NT2/D1 (cell line): ENCODE data around the gene RABEP2.

Experiments used
- SUZ12 ChIP-seq: IDR thresholded peaks from 2 replicates; pipeline ENCODE4 v1.6.1; 2011; ENCODE audit not compliant: insufficient read length, insufficient read depth; ENCODE audit errors: extremely low read depth
- YY1 ChIP-seq: IDR thresholded peaks from 2 replicates; pipeline ENCODE4 v1.6.1; 2011; ENCODE audit not compliant: insufficient read length, insufficient read depth

GRCh38 chr16:28872952-28873351 is 52.1 kb downstream of the RABEP2 start:
- TF ChIP-seq SUZ12, result no peak
- no peak for TF ChIP-seq YY1
